GM19467 (cell line): ENCODE data around the gene PDE8B.
"Not testable (repeated sequence)": the region's sequence is repeated elsewhere in the genome, so short reads cannot be mapped to it uniquely, and the experiment has no call there.

Experiments used
- ATAC-seq: cut with Tn5 transposase; IDR thresholded peaks from one replicate; pipeline ENCODE4 v1.9.1; 2021; ENCODE audit warnings: mild to moderate bottlenecking, moderate library complexity; ENCODE audit not compliant: unreplicated experiment

PDE8B gene

DNA sequence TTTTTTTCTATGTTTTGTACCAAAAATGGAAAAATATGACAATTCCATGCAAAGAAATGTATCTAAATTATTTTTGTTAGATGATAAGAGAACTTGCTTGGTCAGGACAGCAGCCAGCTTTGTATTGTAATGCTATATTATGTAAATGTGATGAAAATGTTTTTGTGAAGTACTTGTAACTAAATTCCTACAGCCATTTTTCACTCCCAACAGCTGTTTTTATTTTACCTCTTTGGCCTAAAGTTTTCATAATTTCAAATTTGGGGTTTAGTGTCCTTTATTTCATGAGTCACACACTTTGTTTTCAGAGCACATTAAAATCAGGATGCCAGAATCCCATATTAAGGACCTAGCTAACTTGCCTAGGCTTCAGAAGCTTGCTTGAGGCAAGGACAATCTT, 217.5 kb downstream of the PDE8B start:
- ATAC-seq, result no peak

DNA sequence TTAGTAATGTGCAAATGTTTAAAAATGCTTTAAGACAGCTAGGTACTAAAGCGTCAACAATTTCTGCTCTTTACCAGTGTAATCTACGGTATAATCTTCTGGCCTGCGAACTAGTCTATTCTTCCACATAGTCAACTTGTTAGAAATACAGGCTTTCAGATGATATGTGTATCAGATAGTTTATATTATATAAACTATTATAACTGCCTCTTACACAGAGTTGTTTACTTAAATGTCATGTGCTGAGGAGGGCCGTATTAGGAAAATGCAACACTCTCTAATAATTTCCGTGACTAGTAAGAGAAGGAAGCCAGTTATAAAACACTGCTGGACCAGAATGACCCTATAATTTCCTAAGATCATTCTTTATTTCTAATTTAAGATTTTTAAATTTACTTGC, 218.0 kb downstream of the PDE8B start:
- no peak for ATAC-seq

DNA sequence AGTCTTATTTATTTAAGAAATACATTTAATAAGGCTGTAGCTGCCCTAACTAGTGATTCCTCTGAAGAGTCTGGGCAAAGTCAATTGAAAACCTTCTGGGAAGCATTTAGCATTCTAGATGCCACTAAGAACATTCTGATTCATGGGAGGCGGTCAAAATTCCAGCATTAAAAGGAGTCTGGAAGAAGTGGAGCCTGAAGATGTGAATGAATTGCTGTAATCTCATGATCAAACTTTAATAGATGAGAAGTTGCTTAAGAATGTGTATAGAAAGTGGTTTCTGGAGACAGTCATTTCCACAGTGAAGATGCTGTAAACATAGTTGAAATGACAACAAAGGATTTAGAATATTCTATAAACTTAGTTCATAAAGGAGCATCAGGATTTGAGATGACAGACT, 220.2 kb downstream of the PDE8B start:
- ATAC-seq, result no peak

DNA sequence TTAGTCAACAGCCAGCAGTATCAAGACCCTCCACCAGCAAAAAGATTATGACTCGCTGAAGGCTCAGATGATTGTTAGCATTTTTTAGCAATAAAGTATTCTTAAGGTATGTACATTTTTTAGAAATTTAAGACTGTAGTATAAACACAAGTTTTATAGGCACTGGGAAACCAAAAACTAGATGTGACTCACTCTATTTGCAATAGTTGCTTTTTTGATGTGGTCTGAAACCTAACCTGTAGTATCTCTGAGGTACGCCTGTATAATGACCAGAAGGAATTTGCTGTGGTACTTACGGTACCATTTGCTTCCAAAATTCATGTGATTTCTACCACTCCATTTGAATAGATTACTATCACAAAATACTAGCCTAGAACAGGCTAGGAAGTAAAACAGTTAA, 220.8 kb downstream of the PDE8B start:
- no peak for ATAC-seq

DNA sequence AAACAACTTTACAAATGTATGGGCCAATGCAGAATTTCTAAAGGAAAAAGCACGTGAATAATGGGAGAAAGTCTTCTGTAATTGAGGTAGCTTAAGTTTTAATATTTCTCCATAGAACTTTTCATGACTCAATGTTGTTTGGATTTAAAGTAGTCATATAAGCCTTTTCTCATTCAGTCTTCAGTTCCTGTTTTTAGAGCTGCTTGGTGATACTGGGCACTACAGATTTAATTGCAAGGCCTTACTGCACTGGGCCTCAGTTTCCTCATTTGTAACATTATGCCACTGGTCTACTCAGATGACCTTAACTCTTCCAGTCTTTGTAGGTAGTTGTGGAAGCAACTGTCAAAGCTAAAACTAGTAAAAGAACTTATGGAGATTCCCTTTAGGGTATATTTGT, 221.2 kb downstream of the PDE8B start:
- no peak for ATAC-seq

DNA sequence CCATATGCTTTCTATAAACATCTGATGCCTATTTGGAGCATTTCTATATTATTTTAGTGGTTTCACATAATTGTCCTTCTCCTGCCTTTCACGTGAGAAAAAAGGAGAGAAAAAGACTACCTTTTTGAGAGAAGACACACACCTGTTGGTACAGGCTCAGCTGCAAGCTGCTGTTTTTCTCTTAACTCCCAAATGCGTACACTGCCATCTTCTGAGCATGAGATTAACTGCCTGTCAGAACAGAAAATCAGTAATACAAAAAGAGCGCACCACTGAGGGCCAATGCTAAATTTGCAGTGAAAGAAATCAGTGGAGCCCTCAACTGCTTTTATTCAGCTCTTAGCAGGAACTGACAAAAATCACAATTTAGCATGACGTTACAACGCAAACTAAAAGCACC, 226.7 kb downstream of the PDE8B start:
- ATAC-seq, result no peak

DNA sequence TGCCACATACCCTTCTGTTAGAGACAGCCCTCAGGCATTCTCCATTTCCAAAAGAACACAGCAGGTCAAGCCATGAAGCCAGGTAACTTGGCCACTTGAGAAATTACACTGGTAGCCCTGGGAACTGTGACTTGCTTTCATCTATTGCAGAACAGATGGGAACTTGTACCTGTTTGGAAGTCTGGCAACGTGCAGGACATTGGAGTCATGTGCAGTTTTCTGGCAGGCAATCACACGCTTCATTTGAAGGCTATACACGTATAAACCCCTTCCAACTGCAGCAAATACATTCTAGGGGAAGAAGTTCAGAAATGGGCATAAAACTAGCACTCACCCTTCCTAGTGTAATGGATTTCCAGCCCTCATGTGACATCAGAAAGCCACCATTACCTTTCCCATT, 227.6 kb downstream of the PDE8B start:
- no peak for ATAC-seq

DNA sequence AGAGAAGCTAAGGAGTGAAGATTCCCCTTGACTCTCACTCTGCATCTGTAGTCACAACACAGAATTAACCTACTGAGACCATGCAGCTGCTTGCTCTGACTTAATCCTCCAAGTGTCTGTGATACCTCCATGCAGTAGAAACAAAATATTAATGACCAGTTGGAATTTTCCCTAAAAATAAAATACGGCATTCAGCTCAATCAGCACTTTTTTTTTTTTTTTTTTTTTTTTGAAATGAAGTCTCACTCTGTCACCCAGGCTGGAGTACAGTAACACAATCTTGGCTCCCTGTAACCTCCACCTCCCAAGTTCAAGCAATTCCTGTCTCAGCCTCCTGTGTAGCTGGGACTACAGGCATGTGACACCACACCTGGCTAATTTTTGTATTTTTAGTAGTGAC, 233.2 kb downstream of the PDE8B start:
- ATAC-seq, result no peak

DNA sequence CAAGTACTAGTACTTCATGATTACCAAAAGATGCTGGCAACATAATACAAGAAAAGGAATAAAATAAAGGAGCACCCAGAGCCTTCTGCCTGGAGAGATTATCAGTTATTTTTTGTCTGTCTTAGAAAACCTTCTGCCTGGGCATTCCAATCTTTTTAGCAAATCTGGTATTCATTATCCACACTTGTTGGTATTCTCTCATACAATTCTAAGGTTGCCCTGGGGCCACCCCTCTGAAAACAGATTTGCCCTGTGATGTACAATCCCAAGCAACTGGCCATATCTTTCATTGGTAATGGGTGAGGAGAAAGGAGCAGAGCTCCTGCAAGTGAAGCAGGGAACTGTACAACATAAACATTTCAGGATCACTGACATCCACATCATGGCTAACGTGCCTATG, 233.9 kb downstream of the PDE8B start:
- ATAC-seq, result no peak

DNA sequence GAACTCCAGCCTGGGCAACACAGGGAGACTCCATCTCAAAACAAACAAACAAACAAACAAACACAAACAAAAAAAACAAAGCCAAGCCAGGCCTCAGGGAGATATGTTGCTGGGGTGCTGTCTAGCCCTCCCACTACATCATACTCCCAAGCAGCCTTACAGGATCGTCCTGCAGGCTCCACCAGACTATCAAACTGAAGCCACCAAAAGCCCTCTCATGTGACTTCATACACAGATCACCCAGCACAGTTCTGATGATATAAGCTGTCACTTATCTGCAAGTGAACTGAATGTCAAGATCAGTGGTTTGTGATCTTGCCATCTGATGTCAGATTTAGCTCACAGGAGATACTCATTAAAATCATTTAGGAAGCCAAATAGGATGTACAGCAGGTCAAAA, 238.4 kb downstream of the PDE8B start:
- no peak for ATAC-seq

DNA sequence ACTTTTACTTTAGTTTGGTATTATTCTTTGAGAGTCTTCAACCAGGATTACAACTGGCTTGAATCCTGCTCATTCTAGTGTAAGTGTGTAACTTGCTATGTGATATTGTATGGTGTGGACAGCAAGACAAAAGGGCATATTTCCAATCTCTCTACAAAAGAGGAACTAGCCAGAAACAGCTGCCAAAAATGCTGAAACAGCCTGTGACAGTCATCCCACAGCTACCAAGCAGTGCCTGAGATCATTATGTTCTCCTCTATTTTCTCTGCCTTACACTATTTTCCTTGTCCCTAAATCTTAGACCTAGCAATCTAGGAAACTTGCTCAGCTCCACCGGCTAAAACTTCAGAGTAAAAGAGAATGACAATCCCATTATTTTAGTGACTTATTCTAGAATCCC, 238.8 kb downstream of the PDE8B start:
- ATAC-seq, result no peak

DNA sequence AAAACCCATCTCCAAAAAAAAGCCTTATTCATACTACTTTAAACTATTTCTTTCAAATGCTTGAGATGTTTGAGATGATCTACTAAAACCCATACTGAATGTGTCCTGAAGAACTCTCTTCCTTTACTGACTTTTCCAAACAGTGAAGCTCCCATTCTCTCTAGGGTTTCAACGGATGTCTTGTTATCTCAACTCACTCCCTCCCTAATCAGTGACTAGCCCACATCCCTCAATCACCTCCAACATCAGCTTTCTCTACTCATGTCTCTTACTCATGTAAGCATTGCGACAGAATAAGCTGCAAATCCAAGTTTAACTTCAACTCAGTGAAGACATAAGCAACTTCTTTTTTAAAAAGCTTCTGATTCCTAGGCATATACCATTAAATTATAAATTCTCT, 239.5 kb downstream of the PDE8B start:
- ATAC-seq, result no peak

DNA sequence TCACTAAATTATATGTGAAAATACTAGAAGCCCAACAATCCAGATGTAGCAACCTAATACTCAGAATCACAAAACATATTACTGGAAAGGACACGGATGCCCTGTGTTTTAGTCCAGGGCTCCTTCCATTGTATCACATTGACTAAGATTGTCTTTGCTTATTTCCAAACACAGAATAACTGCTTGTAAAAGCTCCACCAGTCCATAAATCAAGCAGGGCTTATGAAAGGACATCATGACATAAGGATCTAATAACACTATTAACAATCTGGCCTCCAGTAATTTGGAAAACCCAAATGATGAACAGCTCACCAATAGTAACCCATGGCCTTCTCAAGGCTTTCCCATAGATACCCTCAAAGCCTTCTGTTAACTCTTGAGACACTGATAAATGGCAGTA, 241.9 kb downstream of the PDE8B start:
- no peak for ATAC-seq

DNA sequence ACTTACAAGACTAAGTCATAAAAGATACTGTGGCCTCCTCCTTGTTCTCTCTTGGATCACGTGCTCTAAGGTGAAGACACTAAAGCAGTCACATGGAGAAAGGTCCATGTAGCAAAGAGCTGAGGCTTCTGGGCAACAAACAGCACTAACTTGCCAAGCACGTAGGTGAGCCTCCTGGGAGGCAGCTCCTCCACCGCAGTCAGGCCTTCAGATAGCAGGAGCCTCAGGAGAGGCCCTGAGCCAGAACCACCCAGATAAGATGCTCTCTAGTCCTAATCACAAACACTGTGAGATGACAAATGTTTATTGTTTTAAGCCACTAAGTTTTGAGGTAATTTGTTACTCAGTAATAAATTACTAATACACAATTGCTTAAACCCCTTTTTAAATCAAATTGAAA, 243.6 kb downstream of the PDE8B start:
- no peak for ATAC-seq

DNA sequence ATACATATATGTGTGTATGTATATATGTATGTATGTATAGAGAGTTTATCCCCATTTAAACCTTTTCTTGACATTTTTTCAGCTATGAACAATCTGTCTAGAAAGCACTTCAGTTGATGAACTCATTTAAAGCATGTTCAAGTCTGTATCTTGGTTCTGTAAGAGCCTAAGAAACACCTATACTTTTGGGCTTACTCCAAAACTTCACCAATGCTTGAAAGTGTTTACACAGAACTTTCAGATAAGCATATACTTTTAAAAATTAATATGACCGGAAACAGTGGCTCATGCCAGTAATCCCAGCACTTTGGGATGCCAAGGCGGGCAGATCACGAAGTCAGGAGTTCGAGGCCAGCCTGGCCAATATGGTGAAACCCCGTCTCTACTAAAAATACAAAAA, 250.8 kb downstream of the PDE8B start:
- no peak for ATAC-seq

DNA sequence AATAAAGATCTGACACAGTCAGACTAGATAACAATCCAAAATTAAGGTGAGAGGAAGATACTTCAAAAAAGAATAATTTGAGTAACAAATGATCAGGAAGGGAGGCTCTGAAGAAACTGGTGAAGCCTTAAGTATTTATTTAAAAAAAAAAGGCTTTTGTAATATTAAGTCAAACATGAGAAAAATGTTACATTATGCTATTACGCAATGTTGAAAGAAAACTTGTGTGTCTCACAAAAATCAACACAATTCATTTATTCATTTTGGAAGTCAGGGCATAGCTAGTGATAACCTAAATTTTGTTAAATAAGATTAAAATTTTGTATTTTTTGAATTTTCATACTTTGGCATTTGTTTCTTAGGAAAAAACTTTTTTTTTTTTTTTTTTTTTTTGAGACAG, 253.4 kb downstream of the PDE8B start:
- no peak for ATAC-seq

DNA sequence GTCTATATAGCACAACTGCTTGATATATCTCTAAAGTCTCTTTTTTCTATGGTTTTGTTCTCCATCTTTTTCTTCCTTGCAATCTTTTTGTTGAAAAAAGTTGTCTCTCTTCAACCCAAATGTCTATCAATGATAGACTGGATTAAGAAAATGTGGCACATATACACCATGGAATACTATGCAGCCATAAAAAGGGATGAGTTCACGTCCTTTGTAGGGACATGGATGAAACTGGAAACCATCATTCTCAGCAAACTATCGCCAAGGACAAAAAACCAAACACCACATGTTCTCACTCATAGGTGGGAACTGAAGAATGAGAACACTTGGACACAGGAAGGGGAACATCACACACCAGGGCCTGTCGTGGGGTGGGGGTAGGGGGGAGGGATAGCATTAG, 258.4 kb downstream of the PDE8B start:
- not testable (repeated sequence) for ATAC-seq

DNA sequence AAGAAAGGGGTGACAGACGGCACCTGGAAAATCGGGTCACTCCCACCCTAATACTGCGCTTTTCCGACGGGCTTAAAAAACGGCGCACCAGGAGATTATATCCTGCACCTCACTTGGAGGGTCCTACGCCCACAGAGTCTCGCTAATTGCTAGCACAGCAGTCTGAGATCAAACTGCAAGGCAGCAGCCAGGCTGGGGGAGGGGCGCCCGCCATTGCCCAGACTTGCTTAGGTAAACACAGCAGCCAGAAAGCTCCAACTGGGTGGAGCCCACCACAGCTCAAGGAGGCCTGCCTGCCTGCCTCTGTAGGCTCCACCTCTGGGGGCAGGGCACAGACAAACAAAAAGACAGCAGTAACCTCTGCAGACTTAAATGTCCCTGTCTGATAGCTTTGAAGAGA, 264.6 kb downstream of the PDE8B start:
- not testable (repeated sequence) for ATAC-seq
